ENCODE measurements around the gene RGL2. TPM values are rescaled to one million over a fixed set of nuclear protein-coding genes. Genes with fewer than 3 reads are reported as not detected.
"Not testable (repeated sequence)": the region's sequence is repeated elsewhere in the genome, so short reads cannot be mapped to it uniquely, and the experiment has no call there.

Gene RGL2
- total RNA-seq, 2 donors from 2014 or later, result 98.7 to 107 TPM

- 87% methylated on average over 22 of the region's 22 CpGs for WGBS
- no peak overlapping the region for H3K27ac ChIP-seq
- intact Hi-C loops (cut with DNase I), result no loop called here
- H3K4me3 ChIP-seq, result no peak overlapping the region
- TF ChIP-seq POLR2AphosphoS5 (IDR thresholded peaks at IDR 0.05) (no peak), CTCF (IDR thresholded peaks at IDR 0.05) (no peak)
- no peaks in the 10 kb centered on the region for H3K27me3 ChIP-seq (replicated peaks; ENCODE audit: insufficient read depth)
- no peaks in the 10 kb centered on the region for H3K9me3 ChIP-seq
- H3K4me1 ChIP-seq (replicated peaks), result peaks cover 11% of the 10 kb centered on the region
- DNase-seq (ENCODE audit: low spot score), result no peak
- H3K36me3 ChIP-seq, result no peaks in the 10 kb centered on the region
Observed at GRCh38 chr6:33286946-33287914, 11.5 kb downstream of the RGL2 start.

GRCh38 chr6:33285214-33285613 is 13.5 kb downstream of the RGL2 start:
- DNase-seq (ENCODE audit: low spot score); H3K27me3 ChIP-seq (replicated peaks; ENCODE audit: insufficient read depth); H3K4me1 ChIP-seq (replicated peaks); H3K36me3 ChIP-seq; H3K27ac ChIP-seq; H3K4me3 ChIP-seq; H3K9me3 ChIP-seq; intact Hi-C loops (cut with DNase I): not testable (repeated sequence)
- WGBS, result 91% methylated on average over 4 of the region's 4 CpGs

DNA sequence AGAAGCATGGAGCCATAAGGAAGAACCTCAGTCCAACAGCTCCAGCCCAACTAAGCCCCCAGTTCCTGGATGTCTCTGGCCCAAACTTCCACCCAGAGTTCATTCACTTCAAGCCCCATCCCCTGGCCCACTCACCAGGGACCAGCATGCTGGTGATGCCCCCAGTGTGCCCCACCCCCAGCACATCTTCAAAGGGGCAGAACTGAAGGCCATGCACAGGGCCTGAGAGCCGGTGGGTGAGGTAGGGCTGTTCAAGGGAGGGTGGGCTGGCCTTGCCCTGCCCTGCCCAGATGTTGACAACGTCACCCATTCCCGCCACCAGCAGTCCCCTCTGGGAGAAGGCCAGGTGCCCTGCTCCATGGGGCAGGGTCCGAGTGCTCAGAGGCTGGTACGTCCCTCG is 18.2 kb downstream of the RGL2 start:
- Histone ChIP-seq H3K36me3 (no peaks in the 10 kb centered on the region), H3K4me1 (replicated peaks) (peaks cover 12% of the 10 kb centered on the region), H3K27ac (no peak overlapping the region), H3K27me3 (replicated peaks; ENCODE audit: insufficient read depth) (no peaks in the 10 kb centered on the region), H3K9me3 (no peaks in the 10 kb centered on the region), H3K4me3 (no peak overlapping the region)
- intact Hi-C loops (cut with DNase I), result no loop called here
- 84% methylated on average over 6 of the region's 6 CpGs for WGBS
- DNase-seq (ENCODE audit: low spot score), result no peak
- TF ChIP-seq POLR2AphosphoS5 (IDR thresholded peaks at IDR 0.05) (no peak), POLR2A (IDR thresholded peaks at IDR 0.05) (no peak)

DNA sequence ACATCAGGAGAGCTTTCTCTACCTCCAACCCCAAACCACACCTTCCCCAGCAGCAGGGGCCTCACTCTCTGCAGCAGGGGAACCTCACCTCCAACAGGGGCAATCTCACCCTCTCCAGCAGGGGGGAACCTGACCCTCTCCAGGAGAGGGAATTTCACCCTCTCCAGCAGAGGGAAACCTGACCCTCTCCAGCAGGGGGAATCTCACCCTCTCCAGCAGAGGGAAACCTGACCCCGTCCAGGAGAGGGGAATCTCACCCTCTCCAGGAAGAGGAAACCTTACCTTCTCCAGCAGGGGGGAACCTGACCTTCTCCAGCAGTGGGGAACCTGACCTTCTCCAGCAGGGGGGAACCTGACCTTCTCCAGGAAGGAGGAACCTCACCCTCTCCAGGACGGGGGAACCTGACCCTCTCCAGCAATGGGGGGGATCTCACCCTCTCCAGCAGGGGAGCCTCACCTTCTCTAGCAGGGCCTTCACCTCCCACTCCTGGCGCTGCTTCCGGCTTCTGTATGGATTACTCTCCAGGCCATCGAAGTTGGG is 18.7 kb downstream of the RGL2 start:
- Histone ChIP-seq H3K4me1 (replicated peaks) (peaks cover 12% of the 10 kb centered on the region), H3K4me3 (no peak overlapping the region), H3K36me3 (no peaks in the 10 kb centered on the region), H3K9me3 (no peaks in the 10 kb centered on the region), H3K27me3 (replicated peaks; ENCODE audit: insufficient read depth) (no peaks in the 10 kb centered on the region), H3K27ac (no peak overlapping the region)
- TF ChIP-seq POLR2AphosphoS5 (IDR thresholded peaks at IDR 0.05), result no peak
- no peak for TF ChIP-seq POLR2A (IDR thresholded peaks at IDR 0.05)
- peak in 1 of 4 experiments; percentile 49 for TF ChIP-seq CTCF (IDR thresholded peaks at IDR 0.05)
- intact Hi-C loops (cut with DNase I), result no loop called here
- no peak for DNase-seq (ENCODE audit: low spot score)
- WGBS, result 43% methylated on average over 5 of the region's 5 CpGs

DNA sequence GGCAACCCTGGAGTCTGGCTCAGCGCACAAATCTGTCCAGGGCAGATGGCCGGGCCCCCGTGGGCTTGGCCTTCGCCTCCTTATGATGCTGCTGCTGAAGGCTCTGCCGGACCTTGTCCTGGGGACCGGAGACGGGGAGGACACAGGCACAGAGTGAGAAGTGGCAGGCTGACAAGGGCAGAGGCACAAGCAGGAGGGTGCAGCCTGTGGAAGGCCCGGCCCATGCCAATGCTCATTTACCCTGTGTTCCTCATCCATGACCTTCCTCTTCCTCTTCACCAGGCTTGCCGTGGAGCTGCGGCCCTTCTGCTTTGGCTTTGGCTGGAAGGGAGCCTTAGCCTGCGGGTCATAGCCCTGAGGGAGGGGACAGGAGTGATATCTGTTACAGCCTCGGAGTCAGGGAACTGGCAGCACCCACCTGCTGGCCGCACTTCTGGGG is 19.5 kb downstream of the RGL2 start:
- Histone ChIP-seq H3K27me3 (replicated peaks; ENCODE audit: insufficient read depth) (no peaks in the 10 kb centered on the region), H3K27ac (no peak overlapping the region), H3K36me3 (no peaks in the 10 kb centered on the region), H3K4me1 (replicated peaks) (peaks cover 17% of the 10 kb centered on the region), H3K4me3 (no peak overlapping the region), H3K9me3 (no peaks in the 10 kb centered on the region)
- intact Hi-C loops (cut with DNase I), result no loop called here
- no peak for TF ChIP-seq CTCF (IDR thresholded peaks at IDR 0.05)
- TF ChIP-seq POLR2AphosphoS5 (IDR thresholded peaks at IDR 0.05), result no peak
- TF ChIP-seq POLR2A (IDR thresholded peaks at IDR 0.05), result no peak
- WGBS, result 74% methylated on average over 13 of the region's 13 CpGs
- DNase-seq (ENCODE audit: low spot score), result no peak
